Fibroblast of pulmonary artery (primary cell): ENCODE data around the gene KLC1.

Source experiments
- DNase-seq: peaks from one replicate; pipeline ENCODE4 v3.0.0-alpha.2; 2010; ENCODE audit warnings: low read depth
- H3K4me3 ChIP-seq: replicated peaks from 2 replicates; pipeline ENCODE4 v1.5.1; 2011; ENCODE audit warnings: low read depth, mild to moderate bottlenecking, control low read depth, low read length, moderate library complexity
- TF ChIP-seq, protein P1 (sequence below): IDR thresholded peaks from 2 replicates; pipeline ENCODE4 v1.5.1; 2011; ENCODE audit warnings: mild to moderate bottlenecking, control low read depth, low read length, inconsistent platforms; ENCODE audit errors: missing control alignments

The KLC1 gene

GRCh38 chr14:103694572-103695026 is 65.6 kb downstream of the KLC1 start:
- TF ChIP-seq, protein P1, sequence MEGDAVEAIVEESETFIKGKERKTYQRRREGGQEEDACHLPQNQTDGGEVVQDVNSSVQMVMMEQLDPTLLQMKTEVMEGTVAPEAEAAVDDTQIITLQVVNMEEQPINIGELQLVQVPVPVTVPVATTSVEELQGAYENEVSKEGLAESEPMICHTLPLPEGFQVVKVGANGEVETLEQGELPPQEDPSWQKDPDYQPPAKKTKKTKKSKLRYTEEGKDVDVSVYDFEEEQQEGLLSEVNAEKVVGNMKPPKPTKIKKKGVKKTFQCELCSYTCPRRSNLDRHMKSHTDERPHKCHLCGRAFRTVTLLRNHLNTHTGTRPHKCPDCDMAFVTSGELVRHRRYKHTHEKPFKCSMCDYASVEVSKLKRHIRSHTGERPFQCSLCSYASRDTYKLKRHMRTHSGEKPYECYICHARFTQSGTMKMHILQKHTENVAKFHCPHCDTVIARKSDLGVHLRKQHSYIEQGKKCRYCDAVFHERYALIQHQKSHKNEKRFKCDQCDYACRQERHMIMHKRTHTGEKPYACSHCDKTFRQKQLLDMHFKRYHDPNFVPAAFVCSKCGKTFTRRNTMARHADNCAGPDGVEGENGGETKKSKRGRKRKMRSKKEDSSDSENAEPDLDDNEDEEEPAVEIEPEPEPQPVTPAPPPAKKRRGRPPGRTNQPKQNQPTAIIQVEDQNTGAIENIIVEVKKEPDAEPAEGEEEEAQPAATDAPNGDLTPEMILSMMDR = no peak
- H3K4me3 ChIP-seq = no peak overlapping the region
- no peak for DNase-seq

GRCh38 chr14:103695296-103696069 is 66.5 kb downstream of the KLC1 start:
- no peak overlapping the region for H3K4me3 ChIP-seq
- DNase-seq = no peak
- TF ChIP-seq, protein P1 = no peak

DNA sequence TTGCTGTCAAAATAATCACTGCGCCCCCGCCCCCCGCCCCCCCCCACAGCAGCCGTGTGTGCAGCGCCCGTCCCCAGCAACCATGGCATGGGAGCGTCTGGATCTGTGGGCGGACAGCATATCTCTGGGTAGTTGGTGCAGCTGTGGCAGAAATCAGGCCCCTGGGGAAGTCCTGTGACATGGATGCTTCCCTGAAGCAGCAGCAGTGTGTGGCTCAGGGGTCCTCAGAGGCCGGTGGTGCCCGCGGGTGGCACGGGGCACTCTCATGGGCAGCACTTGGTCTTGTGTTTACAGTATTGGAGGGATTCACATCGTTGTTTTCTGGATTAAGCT is 67.0 kb downstream of the KLC1 start:
- TF ChIP-seq, protein P1 = no peak
- no peak for DNase-seq
- H3K4me3 ChIP-seq = no peak overlapping the region

- H3K4me3 ChIP-seq = no peak overlapping the region
- DNase-seq = peak; percentile 45
- TF ChIP-seq, protein P1 = no peak
These were observed 67.6 kb downstream of the KLC1 start for GRCh38 chr14:103696466-103697071.

GRCh38 chr14:103697206-103697602 is 68.2 kb downstream of the KLC1 start:
- no peak for DNase-seq
- TF ChIP-seq, protein P1 = no peak
- no peak overlapping the region for H3K4me3 ChIP-seq

- H3K4me3 ChIP-seq = no peak overlapping the region
- DNase-seq = no peak
- TF ChIP-seq, protein P1 = no peak
These were observed 68.8 kb downstream of the KLC1 start for GRCh38 chr14:103697603-103698379.
